Liver (tissue), 3 donors: ENCODE results near the gene SLC5A9.

ENCODE experiments used
- EGR1 ChIP-seq, 2 donors: IDR thresholded peaks; 2 replicates each; pipeline ENCODE4 v1.6.1; 2016 to 2018; ENCODE audit warnings: antibody characterized with exemption in 2 of 2, low read depth in 2 of 2
- FOXA1 ChIP-seq: IDR thresholded peaks from 2 replicates; pipeline ENCODE4 v1.6.1; 2016; ENCODE audit warnings: antibody characterized with exemption
- HNF4G ChIP-seq: IDR thresholded peaks from 2 replicates; pipeline ENCODE4 v1.6.1; 2016; ENCODE audit warnings: antibody characterized with exemption
- RAD21 ChIP-seq, 2 donors: IDR thresholded peaks; 2 replicates each; pipeline ENCODE4 v1.6.1; 2016; ENCODE audit warnings: antibody characterized with exemption in 2 of 2, mild to moderate bottlenecking in 2 of 2
- REST ChIP-seq: IDR thresholded peaks from 2 replicates; pipeline ENCODE4 v1.6.1; 2016; ENCODE audit warnings: antibody characterized with exemption, mild to moderate bottlenecking
- SP1 ChIP-seq: IDR thresholded peaks from 2 replicates; pipeline ENCODE4 v1.6.1; 2018; ENCODE audit warnings: antibody characterized with exemption, mild to moderate bottlenecking
- TAF1 ChIP-seq: conservative IDR thresholded peaks from 2 replicates; pipeline ENCODE4 v1.6.1; 2016; ENCODE audit warnings: antibody characterized with exemption, mild to moderate bottlenecking
- YY1 ChIP-seq: IDR thresholded peaks from 2 replicates; pipeline ENCODE4 v1.6.1; 2016; ENCODE audit warnings: antibody characterized with exemption, mild to moderate bottlenecking
- ZBTB33 ChIP-seq: IDR thresholded peaks from 2 replicates; pipeline ENCODE4 v1.6.1; 2016; ENCODE audit warnings: antibody characterized with exemption
- TF ChIP-seq, protein P1 (sequence below): fragments of 150-350 bp; IDR thresholded peaks from 2 replicates; pipeline ENCODE4 v1.5.1; 2017; ENCODE audit warnings: improper control_type of control experiment, low read depth, low read length; ENCODE audit not compliant: missing input control
- TF ChIP-seq, protein P2 (sequence below): IDR thresholded peaks from 2 replicates; pipeline ENCODE4 v1.6.1; 2016; ENCODE audit warnings: antibody characterized with exemption
- TF ChIP-seq, protein P3 (sequence below): IDR thresholded peaks from 2 replicates; pipeline ENCODE4 v1.6.1; 2016; ENCODE audit warnings: antibody characterized with exemption
- donor health status: healthy.
- donor health status: healthy.

GRCh38 chr1:48221657-48222056 is 859 bp upstream of the SLC5A9 start:
- TF ChIP-seq FOXA1: no peak
- no peak for TF ChIP-seq YY1
- TF ChIP-seq, protein P1, sequence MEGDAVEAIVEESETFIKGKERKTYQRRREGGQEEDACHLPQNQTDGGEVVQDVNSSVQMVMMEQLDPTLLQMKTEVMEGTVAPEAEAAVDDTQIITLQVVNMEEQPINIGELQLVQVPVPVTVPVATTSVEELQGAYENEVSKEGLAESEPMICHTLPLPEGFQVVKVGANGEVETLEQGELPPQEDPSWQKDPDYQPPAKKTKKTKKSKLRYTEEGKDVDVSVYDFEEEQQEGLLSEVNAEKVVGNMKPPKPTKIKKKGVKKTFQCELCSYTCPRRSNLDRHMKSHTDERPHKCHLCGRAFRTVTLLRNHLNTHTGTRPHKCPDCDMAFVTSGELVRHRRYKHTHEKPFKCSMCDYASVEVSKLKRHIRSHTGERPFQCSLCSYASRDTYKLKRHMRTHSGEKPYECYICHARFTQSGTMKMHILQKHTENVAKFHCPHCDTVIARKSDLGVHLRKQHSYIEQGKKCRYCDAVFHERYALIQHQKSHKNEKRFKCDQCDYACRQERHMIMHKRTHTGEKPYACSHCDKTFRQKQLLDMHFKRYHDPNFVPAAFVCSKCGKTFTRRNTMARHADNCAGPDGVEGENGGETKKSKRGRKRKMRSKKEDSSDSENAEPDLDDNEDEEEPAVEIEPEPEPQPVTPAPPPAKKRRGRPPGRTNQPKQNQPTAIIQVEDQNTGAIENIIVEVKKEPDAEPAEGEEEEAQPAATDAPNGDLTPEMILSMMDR: no peak
- TF ChIP-seq, protein P2, sequence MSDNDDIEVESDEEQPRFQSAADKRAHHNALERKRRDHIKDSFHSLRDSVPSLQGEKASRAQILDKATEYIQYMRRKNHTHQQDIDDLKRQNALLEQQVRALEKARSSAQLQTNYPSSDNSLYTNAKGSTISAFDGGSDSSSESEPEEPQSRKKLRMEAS: no peak
- TF ChIP-seq HNF4G: no peak
- TF ChIP-seq, protein P3, sequence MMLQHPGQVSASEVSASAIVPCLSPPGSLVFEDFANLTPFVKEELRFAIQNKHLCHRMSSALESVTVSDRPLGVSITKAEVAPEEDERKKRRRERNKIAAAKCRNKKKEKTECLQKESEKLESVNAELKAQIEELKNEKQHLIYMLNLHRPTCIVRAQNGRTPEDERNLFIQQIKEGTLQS: no peak
- TF ChIP-seq RAD21 (IDR thresholded peaks at IDR 0.05): no peak
- no peak for TF ChIP-seq REST
- no peak for TF ChIP-seq TAF1
- TF ChIP-seq SP1: no peak
- TF ChIP-seq ZBTB33: no peak
- no peak for TF ChIP-seq EGR1 (IDR thresholded peaks at IDR 0.05; ENCODE audit: low read depth in 2 of 2)
